OCI-LY1 (cell line): Measurements from ENCODE around the gene SPIN1.

Source experiments
- CTCF ChIP-seq: fragments of 200-600 bp; sonication (generic), shearing (Covaris generic); IDR thresholded peaks from 2 replicates; pipeline ENCODE4 v1.5.1; 2017; ENCODE audit warnings: mild to moderate bottlenecking, antibody characterized with exemption, low read length, moderate library complexity, mixed read lengths
- EZH2 ChIP-seq: fragments of 200-600 bp; sonication (generic), shearing (Covaris generic); IDR thresholded peaks from 2 replicates; pipeline ENCODE4 v1.8.0; 2017; ENCODE audit warnings: borderline replicate concordance, mixed run types, mild to moderate bottlenecking, antibody characterized with exemption, low read length, moderate library complexity, mixed read lengths

- TF ChIP-seq EZH2 = no peak
- TF ChIP-seq CTCF = no peak
Observed at GRCh38 chr9:88363661-88364060, 24.6 kb upstream of the SPIN1 start.
